Skin of body (tissue), 2 donors: ENCODE data around the gene GCC1. TPM values are rescaled to one million over a fixed set of nuclear protein-coding genes. Genes with fewer than 3 reads are reported as not detected.

Source experiments
- DNase-seq: peaks from one replicate; lab custom pipeline; 2025; lab: John Stamatoyannopoulos, UW
- total RNA-seq: library from RNA; depleted of rRNA; stranded (reverse); fragments of >200 nt; gene quantifications from one replicate; pipeline ENCODE4 v1.2.3, GENCODE V29; 2014

The GCC1 gene
- total RNA-seq, 1 donor from 2014 or later = 9.5 TPM

DNA sequence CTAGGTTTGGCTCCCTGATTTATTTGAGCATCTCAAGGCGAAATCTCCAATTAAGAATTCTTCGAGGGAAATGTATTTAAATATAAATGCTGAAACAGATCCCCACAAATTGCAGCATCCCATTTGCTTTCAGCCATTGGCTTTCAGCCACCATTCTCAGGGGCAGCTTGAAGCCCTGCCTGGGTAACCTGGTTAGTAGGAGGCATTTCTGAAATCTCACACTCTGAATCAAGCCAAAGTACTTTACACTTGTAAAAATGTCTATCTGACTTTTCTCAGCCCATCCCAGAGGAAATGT, 49.1 kb downstream of the GCC1 start:
- DNase-seq = no peak

DNA sequence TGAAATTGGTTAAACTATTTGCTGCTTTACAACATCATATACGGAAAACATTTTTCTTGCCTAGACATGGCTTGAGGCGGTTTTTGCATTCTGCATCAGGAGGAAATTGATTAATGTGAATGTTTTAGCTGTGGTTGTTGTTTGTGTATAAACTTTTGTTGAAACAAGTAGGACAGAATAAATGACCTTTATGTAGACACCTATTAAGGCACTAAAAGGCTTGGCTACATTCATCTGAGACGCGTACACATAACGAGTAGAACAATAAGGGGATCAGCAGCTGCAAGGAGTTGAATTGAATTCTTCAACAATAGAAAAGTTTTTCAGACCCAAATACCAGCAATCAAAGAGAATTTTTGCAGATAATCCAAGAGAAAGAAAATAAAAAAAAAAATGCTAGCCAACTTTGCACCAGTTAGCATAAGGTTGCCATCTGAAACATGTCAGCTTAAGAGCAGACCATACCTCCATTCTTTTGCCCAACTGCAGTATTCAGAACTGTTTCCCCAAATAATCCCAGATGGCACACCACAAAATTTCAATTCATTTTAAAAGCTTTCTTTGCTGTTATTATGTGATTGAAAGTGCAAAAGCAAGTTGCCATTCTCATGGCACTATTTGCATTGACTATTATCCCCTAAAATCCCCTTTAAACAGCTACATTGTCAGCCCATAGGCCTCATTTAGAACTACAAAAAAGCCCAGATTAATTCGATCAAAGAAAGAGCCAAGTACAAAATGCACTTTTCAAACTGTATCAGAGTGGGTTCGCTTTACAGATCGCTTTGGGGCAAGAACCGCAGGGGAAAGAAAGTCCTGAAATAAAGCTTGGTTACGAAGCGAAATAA, 49.6 kb downstream of the GCC1 start:
- no peak for DNase-seq

DNA sequence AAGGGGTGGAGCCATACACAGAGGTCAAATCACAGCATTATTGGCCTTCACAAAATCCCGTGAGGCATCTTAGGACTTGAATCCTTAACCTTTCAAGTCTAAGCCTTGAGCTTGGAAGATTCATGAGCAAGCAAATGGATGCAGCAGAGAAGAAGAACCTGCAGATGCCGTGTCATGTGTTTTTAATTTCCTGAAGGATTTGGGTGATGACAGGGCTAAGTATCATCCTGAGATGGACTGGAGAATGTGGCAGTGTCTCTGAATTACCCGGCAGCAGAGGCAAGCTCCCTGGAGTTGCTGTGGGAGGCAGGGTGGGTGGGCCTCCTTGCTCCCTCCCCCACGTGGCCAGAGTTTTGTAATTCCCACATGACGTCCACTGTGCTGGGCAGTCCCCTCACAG, 50.8 kb downstream of the GCC1 start:
- DNase-seq = no peak

DNA sequence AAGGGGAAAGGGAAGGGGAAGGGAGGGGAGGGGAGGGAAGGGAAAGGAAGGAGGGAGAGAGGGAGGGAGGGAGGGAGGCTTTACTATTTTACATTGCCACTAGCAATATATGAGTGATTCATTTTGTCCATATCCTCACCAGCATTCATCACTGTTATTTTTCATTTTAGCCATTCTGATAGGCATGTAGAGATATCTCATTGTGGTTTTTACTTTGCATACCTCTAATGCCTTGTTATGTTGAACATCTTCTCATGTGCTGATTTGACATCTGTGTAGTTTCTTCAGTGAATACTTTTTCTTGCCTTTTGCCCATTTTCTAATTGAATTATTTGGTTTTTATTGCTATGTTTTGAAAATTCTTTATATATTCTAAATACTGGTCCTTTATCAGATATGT, 52.7 kb downstream of the GCC1 start:
- DNase-seq = no peak

DNA sequence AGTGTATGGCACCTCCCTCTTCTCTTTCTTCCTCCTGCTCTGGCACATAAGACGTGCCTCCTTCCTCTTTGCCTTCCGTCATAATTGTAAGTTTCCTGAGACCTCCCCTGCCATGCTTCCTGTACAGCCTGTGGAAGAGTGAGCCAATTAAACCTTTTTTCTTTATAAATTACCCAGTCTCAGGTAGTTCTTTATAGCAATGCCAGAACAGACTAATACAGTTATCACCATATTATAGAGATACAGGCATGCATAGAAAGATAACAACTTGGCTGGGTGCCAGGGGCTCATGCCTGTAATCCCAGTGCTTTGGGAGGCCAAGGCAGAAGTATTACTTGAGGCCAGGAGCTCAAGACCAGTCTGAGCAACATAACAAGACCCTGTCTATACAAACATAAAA, 53.2 kb downstream of the GCC1 start:
- no peak for DNase-seq

Other genes with a start within 250 kb of the GCC1 start
- gene ZNF800, start 192.9 kb downstream of the GCC1 start, total RNA-seq = 26.0 TPM
- gene ARF5, start 2.8 kb upstream of the GCC1 start, total RNA-seq = 87.0 TPM
- gene FSCN3, start 8.1 kb upstream of the GCC1 start, total RNA-seq = 1.1 TPM
- gene PAX4, start 32.5 kb upstream of the GCC1 start, total RNA-seq = not detected
- gene SND1, start 66.6 kb upstream of the GCC1 start, total RNA-seq = 88.5 TPM